ENCODE results near the gene NACC2.

NACC2 gene

DNA sequence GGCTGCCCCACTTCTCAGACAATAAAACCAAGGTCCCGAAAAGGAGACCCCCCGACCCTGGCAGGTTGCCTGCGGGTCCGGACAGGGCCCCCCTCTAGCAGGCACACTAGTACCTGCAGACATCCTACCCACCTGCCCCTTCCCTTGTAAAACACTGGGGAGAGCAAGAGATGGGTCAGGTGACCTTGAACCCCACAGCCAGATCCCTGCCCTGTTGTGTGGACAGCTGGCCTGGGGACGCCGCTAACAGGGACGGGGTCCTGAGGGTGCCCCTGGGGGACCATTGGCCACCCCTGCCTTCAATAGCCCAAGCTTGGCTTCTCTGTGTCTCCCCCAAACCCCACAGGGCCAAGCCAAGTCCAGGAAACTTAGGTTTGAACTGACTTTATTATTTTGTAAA is 88.9 kb downstream of the NACC2 start:
- no peaks in the 10 kb centered on the region for H3K36me3 ChIP-seq (ENCODE audit: insufficient read depth, low read length)
- no peaks in the 10 kb centered on the region for H3K27me3 ChIP-seq (ENCODE audit: insufficient read depth, low read length)
- H3K79me2 ChIP-seq (ENCODE audit: control insufficient read depth, insufficient read depth, low read length, unreplicated experiment), result no peaks in the 10 kb centered on the region
- H3K4me3 ChIP-seq (ENCODE audit: low read depth, low read length), result no peak overlapping the region
- H3K4me1 ChIP-seq (ENCODE audit: control insufficient read depth, insufficient read depth, low read length, unreplicated experiment), result peaks cover 22% of the 10 kb centered on the region
- H2AFZ ChIP-seq (ENCODE audit: low read length, unreplicated experiment), result no peak overlapping the region
- no peak overlapping the region for H3K27ac ChIP-seq (ENCODE audit: low read depth, low read length)

- H3K4me3 ChIP-seq (ENCODE audit: low read depth, low read length), result no peak overlapping the region
- H3K4me1 ChIP-seq (ENCODE audit: control insufficient read depth, insufficient read depth, low read length, unreplicated experiment), result peaks cover 22% of the 10 kb centered on the region
- H3K36me3 ChIP-seq (ENCODE audit: insufficient read depth, low read length), result no peaks in the 10 kb centered on the region
- H3K27ac ChIP-seq (ENCODE audit: low read depth, low read length), result no peak overlapping the region
- no peaks in the 10 kb centered on the region for H3K79me2 ChIP-seq (ENCODE audit: control insufficient read depth, insufficient read depth, low read length, unreplicated experiment)
- H2AFZ ChIP-seq (ENCODE audit: low read length, unreplicated experiment), result no peak overlapping the region
- H3K27me3 ChIP-seq (ENCODE audit: insufficient read depth, low read length), result no peaks in the 10 kb centered on the region
These were observed 90.4 kb downstream of the NACC2 start for GRCh38 chr9:136004712-136005111.

DNA sequence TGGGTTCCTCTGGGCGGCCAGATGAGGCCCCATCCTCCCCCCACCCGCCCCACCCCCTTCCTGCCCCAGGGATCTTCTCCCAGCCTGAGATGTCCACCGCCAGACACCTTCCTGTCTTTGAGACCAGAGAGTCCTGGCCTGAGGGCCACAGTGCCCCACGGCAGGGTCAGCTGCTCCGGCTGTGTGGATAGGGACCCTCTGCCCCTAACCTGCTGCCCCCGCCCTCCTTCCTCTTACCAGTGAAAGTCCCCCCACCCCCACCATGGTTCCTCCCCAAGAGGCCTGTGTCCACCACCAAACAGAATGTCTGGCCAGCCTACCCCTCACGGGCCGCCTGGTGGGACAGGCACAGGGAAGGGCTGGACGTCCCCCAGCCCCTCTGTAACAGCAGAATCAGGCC is 90.9 kb downstream of the NACC2 start:
- H3K36me3 ChIP-seq (ENCODE audit: insufficient read depth, low read length), result no peaks in the 10 kb centered on the region
- peaks cover 22% of the 10 kb centered on the region for H3K4me1 ChIP-seq (ENCODE audit: control insufficient read depth, insufficient read depth, low read length, unreplicated experiment)
- no peaks in the 10 kb centered on the region for H3K79me2 ChIP-seq (ENCODE audit: control insufficient read depth, insufficient read depth, low read length, unreplicated experiment)
- H2AFZ ChIP-seq (ENCODE audit: low read length, unreplicated experiment), result no peak overlapping the region
- no peak overlapping the region for H3K27ac ChIP-seq (ENCODE audit: low read depth, low read length)
- H3K4me3 ChIP-seq (ENCODE audit: low read depth, low read length), result no peak overlapping the region
- H3K27me3 ChIP-seq (ENCODE audit: insufficient read depth, low read length), result no peaks in the 10 kb centered on the region

DNA sequence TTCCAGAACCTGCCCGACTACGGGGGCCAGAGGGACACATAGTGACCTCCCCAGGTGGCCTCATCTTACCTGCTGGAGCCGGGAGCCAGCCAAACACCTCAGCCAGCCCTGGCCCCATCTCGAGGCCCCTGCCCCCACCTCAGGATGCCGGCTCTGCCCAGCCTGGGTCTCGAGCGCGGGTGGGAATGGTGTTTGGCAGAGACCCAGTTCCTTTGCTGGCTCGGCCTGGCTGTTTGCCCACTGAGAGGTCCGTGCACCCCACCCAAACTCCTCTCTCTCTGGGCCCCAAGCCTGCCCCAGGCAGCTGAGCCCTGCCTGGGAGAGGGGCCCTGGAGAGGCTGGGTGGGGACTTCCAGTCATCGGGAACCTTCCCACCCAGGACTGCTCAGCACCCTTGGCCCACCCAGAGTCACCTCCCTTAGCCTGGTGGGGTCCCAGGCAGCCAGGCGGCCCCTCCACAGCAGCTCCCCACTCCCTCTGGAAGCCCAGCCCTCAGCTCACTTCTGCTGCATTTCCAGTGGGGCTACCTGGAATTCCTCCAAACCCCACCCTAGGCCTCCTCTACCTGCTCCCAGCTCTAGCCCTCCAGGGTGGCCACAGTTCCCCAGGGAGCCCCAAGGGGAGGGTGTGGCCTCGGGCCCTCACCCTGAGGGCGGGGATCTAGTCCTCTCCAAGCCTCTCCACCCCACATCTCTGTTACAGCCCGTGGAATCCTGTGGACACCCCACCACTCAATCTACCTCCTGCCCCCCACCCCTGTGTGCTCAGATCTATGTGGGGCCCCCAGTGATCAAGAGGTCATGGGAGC is 91.5 kb downstream of the NACC2 start:
- Histone ChIP-seq H2AFZ (ENCODE audit: low read length, unreplicated experiment) (no peak overlapping the region), H3K27me3 (ENCODE audit: insufficient read depth, low read length) (no peaks in the 10 kb centered on the region), H3K27ac (ENCODE audit: low read depth, low read length) (no peak overlapping the region), H3K4me1 (ENCODE audit: control insufficient read depth, insufficient read depth, low read length, unreplicated experiment) (peaks cover 17% of the 10 kb centered on the region), H3K36me3 (ENCODE audit: insufficient read depth, low read length) (no peaks in the 10 kb centered on the region), H3K4me3 (ENCODE audit: low read depth, low read length) (no peak overlapping the region), H3K79me2 (ENCODE audit: control insufficient read depth, insufficient read depth, low read length, unreplicated experiment) (no peaks in the 10 kb centered on the region)

DNA sequence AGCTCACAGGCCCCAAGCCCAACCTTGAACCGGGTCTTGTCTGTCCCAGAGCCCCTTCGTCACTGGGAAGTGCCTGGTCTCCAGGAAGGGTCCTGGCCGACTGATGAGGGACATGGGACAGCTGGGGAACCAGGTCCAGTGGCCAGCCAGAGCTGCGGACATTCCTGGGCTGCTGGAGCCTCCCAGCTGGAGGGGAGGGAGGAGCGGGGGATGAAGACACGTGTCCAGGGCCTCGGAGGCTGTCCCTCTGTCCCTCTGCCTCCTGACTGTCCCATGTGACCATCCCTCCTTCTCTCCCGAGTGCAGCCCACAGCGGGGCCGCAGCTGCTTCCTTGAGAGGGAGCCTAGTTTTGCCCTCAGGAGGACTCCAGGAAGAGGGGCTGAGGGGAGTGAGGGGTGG is 92.2 kb downstream of the NACC2 start:
- Histone ChIP-seq H2AFZ (ENCODE audit: low read length, unreplicated experiment) (no peak overlapping the region), H3K79me2 (ENCODE audit: control insufficient read depth, insufficient read depth, low read length, unreplicated experiment) (no peaks in the 10 kb centered on the region), H3K4me1 (ENCODE audit: control insufficient read depth, insufficient read depth, low read length, unreplicated experiment) (peaks cover 10% of the 10 kb centered on the region), H3K27me3 (ENCODE audit: insufficient read depth, low read length) (no peaks in the 10 kb centered on the region), H3K4me3 (ENCODE audit: low read depth, low read length) (no peak overlapping the region), H3K27ac (ENCODE audit: low read depth, low read length) (no peak overlapping the region), H3K36me3 (ENCODE audit: insufficient read depth, low read length) (no peaks in the 10 kb centered on the region)

DNA sequence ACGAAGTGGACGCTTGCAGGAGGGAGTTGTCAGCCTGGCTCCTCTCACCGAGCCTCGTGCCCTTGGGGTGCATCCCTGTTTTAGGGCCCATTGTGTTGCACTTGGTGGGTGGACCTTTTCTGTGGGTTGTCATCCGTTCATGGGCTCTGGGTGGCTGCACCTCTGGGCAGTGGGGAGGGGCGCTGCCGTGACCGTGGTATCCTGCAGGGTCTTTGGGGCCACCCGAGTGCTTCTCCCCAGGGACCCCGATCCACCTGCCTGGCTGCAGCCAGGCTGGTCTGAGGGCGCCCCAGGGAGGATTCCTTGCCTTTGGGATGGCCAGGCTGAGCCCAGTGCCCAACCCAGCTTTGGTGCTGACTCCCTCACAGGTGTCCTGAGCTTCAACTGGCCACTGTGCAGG is 92.9 kb downstream of the NACC2 start:
- no peak overlapping the region for H3K27ac ChIP-seq (ENCODE audit: low read depth, low read length)
- peaks cover 8% of the 10 kb centered on the region for H3K4me1 ChIP-seq (ENCODE audit: control insufficient read depth, insufficient read depth, low read length, unreplicated experiment)
- H3K79me2 ChIP-seq (ENCODE audit: control insufficient read depth, insufficient read depth, low read length, unreplicated experiment), result no peaks in the 10 kb centered on the region
- no peaks in the 10 kb centered on the region for H3K27me3 ChIP-seq (ENCODE audit: insufficient read depth, low read length)
- no peak overlapping the region for H3K4me3 ChIP-seq (ENCODE audit: low read depth, low read length)
- H2AFZ ChIP-seq (ENCODE audit: low read length, unreplicated experiment), result no peak overlapping the region
- H3K36me3 ChIP-seq (ENCODE audit: insufficient read depth, low read length), result no peaks in the 10 kb centered on the region

GRCh38 chr9:136001231-136001630 is 93.9 kb downstream of the NACC2 start:
- Histone ChIP-seq H3K4me1 (ENCODE audit: control insufficient read depth, insufficient read depth, low read length, unreplicated experiment) (peaks cover 8% of the 10 kb centered on the region), H2AFZ (ENCODE audit: low read length, unreplicated experiment) (no peak overlapping the region), H3K4me3 (ENCODE audit: low read depth, low read length) (no peak overlapping the region), H3K79me2 (ENCODE audit: control insufficient read depth, insufficient read depth, low read length, unreplicated experiment) (no peaks in the 10 kb centered on the region), H3K36me3 (ENCODE audit: insufficient read depth, low read length) (no peaks in the 10 kb centered on the region), H3K27ac (ENCODE audit: low read depth, low read length) (no peak overlapping the region), H3K27me3 (ENCODE audit: insufficient read depth, low read length) (no peaks in the 10 kb centered on the region)

DNA sequence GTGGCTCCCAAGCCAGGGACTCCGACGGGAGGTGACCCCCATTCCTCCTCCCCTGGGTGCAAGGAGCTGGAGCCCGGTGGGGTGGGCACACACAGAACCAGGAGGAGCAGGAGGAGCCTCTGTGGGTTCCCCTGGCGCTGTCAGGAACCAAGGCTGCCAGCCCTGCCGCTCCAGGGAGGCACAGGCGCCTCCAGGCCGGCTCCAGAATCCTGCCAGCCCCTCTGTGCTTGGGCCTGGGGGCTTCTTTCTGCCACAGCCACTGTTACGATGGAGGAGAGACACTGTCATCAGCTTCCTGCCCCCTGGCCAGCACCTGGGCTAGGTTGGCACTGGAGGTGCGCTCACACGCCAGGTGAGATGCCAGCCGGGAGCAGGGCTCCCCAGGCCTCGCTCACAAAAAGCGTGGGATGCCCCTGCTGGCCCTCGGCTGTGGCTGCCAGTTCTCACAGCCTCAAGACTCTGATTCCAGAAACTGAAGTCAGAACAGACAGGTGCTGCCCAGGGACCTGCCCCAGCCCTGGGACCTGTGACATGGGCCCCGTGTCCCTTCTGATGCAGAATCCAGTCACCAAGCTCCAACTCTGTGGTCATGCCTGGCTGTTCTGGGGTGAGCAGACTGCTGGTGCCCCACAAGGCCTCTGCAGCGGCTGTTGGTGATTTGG is 96.5 kb downstream of the NACC2 start:
- no peak overlapping the region for H3K4me3 ChIP-seq (ENCODE audit: low read depth, low read length)
- peaks cover 14% of the 10 kb centered on the region for H3K4me1 ChIP-seq (ENCODE audit: control insufficient read depth, insufficient read depth, low read length, unreplicated experiment)
- H3K27ac ChIP-seq (ENCODE audit: low read depth, low read length), result no peak overlapping the region
- no peak overlapping the region for H2AFZ ChIP-seq (ENCODE audit: low read length, unreplicated experiment)
- no peaks in the 10 kb centered on the region for H3K27me3 ChIP-seq (ENCODE audit: insufficient read depth, low read length)
- H3K36me3 ChIP-seq (ENCODE audit: insufficient read depth, low read length), result no peaks in the 10 kb centered on the region
- no peaks in the 10 kb centered on the region for H3K79me2 ChIP-seq (ENCODE audit: control insufficient read depth, insufficient read depth, low read length, unreplicated experiment)

- H3K27ac ChIP-seq (ENCODE audit: low read depth, low read length), result no peak overlapping the region
- no peaks in the 10 kb centered on the region for H3K79me2 ChIP-seq (ENCODE audit: control insufficient read depth, insufficient read depth, low read length, unreplicated experiment)
- no peaks in the 10 kb centered on the region for H3K36me3 ChIP-seq (ENCODE audit: insufficient read depth, low read length)
- H3K27me3 ChIP-seq (ENCODE audit: insufficient read depth, low read length), result no peaks in the 10 kb centered on the region
- H2AFZ ChIP-seq (ENCODE audit: low read length, unreplicated experiment), result no peak overlapping the region
- no peak overlapping the region for H3K4me3 ChIP-seq (ENCODE audit: low read depth, low read length)
- H3K4me1 ChIP-seq (ENCODE audit: control insufficient read depth, insufficient read depth, low read length, unreplicated experiment), result peaks cover 16% of the 10 kb centered on the region
These were observed 97.1 kb downstream of the NACC2 start for GRCh38 chr9:135998016-135998380.

- no peak overlapping the region for H3K27ac ChIP-seq (ENCODE audit: low read depth, low read length)
- H3K4me1 ChIP-seq (ENCODE audit: control insufficient read depth, insufficient read depth, low read length, unreplicated experiment), result peaks cover 19% of the 10 kb centered on the region
- H3K27me3 ChIP-seq (ENCODE audit: insufficient read depth, low read length), result no peaks in the 10 kb centered on the region
- no peaks in the 10 kb centered on the region for H3K36me3 ChIP-seq (ENCODE audit: insufficient read depth, low read length)
- no peak overlapping the region for H2AFZ ChIP-seq (ENCODE audit: low read length, unreplicated experiment)
- no peaks in the 10 kb centered on the region for H3K79me2 ChIP-seq (ENCODE audit: control insufficient read depth, insufficient read depth, low read length, unreplicated experiment)
- H3K4me3 ChIP-seq (ENCODE audit: low read depth, low read length), result no peak overlapping the region
These were observed 97.7 kb downstream of the NACC2 start for GRCh38 chr9:135997090-135998015.
